Coronary artery (tissue), 2 donors: ENCODE data around the gene FLRT2.

Source experiments
- DNase-seq: peaks from one replicate; pipeline ENCODE4 v3.0.0-alpha.2; 2017; ENCODE audit warnings: low spot score
- H3K27ac ChIP-seq, 2 donors: fragments of 200-600 bp; sonication (generic); one replicate each; pipeline ENCODE4 v1.5.1; 2016 to 2019
- H3K4me3 ChIP-seq: fragments of 200-600 bp; sonication (generic); 2 replicates; pipeline ENCODE4 v1.5.1; 2016; ENCODE audit warnings: mild to moderate bottlenecking, moderate library complexity
- TF ChIP-seq, protein P1 (sequence below): fragments of 200-600 bp; sonication (generic); IDR thresholded peaks from one replicate; pipeline ENCODE4 v1.5.1; 2019; ENCODE audit warnings: antibody characterized with exemption

FLRT2 gene

DNA sequence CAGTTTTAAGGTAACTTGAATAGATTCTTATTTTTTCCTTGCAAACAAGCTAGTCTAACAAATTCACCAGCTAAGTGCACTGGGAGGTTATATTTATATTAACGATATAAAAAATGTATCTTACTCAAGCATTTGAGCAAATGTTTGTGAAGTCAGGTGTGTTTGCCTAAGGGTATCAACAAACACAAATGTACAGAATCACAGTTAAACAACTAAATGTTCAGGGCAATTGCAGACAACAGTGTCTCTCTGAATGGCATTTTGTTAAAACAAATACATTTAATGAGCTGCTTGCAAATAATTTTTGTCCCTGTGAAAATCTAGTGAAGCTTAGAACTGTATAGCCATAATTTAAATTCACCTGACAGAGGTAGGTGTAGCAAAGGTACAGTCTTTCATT is 28.2 kb upstream of the FLRT2 start:
- TF ChIP-seq, protein P1, sequence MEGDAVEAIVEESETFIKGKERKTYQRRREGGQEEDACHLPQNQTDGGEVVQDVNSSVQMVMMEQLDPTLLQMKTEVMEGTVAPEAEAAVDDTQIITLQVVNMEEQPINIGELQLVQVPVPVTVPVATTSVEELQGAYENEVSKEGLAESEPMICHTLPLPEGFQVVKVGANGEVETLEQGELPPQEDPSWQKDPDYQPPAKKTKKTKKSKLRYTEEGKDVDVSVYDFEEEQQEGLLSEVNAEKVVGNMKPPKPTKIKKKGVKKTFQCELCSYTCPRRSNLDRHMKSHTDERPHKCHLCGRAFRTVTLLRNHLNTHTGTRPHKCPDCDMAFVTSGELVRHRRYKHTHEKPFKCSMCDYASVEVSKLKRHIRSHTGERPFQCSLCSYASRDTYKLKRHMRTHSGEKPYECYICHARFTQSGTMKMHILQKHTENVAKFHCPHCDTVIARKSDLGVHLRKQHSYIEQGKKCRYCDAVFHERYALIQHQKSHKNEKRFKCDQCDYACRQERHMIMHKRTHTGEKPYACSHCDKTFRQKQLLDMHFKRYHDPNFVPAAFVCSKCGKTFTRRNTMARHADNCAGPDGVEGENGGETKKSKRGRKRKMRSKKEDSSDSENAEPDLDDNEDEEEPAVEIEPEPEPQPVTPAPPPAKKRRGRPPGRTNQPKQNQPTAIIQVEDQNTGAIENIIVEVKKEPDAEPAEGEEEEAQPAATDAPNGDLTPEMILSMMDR = no peak
- no peak for DNase-seq
- no peak overlapping the region for H3K27ac ChIP-seq
- no peak overlapping the region for H3K4me3 ChIP-seq

DNA sequence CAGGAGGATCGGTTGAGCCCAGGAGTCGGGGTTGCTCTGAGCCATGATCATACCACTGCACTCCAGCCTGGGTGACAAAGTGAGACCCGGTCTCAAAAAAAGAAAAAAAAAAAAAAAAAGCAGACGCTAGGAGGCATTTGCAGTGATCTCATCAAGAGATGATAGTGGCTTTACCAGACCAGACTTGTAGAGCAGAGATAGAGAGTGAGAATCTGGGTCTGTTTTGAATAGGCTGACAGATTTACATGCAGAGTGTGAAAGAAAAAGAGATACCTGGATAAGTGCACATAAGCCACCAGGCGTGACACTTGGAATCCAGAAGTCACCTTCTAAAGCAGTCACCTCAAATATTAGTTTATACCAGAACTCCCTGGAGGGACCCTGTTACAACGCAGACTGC is 21.1 kb upstream of the FLRT2 start:
- no peak overlapping the region for H3K27ac ChIP-seq
- no peak overlapping the region for H3K4me3 ChIP-seq
- DNase-seq = no peak
- TF ChIP-seq, protein P1 = no peak

- TF ChIP-seq, protein P1 = no peak
- H3K4me3 ChIP-seq = no peak overlapping the region
- no peak overlapping the region for H3K27ac ChIP-seq
- no peak for DNase-seq
These were observed 17.5 kb upstream of the FLRT2 start for GRCh38 chr14:85512451-85512850.

GRCh38 chr14:85514487-85514886 is 15.5 kb upstream of the FLRT2 start:
- DNase-seq = no peak
- no peak overlapping the region for H3K4me3 ChIP-seq
- no peak overlapping the region for H3K27ac ChIP-seq
- TF ChIP-seq, protein P1 = no peak

DNA sequence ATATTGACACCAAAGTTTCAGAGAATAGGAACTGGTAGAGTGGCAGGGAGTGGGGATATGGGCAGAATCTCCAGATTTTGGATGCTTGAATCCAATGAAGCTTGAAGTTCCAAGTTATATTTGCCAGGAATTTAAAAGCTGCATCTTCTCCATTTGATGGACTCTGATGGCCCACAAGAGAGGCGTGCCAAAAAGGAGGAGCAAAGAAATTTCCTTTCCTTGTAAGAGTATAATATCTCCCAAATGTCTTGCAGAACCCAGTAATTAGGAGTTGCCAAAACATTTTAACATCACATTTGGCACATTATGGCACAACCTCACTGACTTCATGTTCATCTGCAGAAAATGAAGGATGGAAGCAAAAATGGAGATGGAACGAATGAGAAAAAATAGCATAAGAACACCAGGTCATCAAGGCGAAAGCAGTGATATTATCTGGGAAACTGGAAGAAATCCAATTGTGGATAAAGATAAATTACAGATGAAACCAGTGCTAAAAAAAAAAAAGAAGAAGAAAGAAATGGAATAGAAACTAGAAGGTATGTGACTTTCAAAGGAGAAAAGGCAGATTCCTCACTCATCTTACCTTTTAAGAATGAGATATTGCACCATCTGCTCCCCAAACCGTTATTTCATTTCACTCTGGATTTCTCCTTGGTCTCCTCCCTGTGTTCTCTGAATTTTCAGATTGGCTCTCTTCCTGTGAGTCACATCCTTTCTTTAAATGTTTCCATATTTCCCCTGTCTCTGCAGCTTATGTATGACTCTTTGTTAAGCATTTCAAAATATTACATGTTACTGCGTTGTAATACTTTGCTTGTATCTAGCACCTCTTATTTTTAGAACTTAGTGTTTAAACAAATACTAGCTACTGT is 13.5 kb upstream of the FLRT2 start:
- DNase-seq = no peak
- Histone ChIP-seq H3K27ac (no peak overlapping the region), H3K4me3 (no peak overlapping the region)
- TF ChIP-seq, protein P1 = no peak

- DNase-seq = no peak
- Histone ChIP-seq H3K4me3 (no peak overlapping the region), H3K27ac (no peak overlapping the region)
- TF ChIP-seq, protein P1 = no peak
These were observed 12.7 kb upstream of the FLRT2 start for GRCh38 chr14:85517114-85517688.
